HG02973 (cell line): ENCODE measurements around the gene PIBF1.
"Not testable (repeated sequence)": the region's sequence is repeated elsewhere in the genome, so short reads cannot be mapped to it uniquely, and the experiment has no call there.

Experiments used
- ATAC-seq: cut with Tn5 transposase; IDR thresholded peaks from one replicate; pipeline ENCODE4 v1.9.1; 2021; ENCODE audit warnings: moderate library complexity; ENCODE audit not compliant: unreplicated experiment

The PIBF1 gene

DNA sequence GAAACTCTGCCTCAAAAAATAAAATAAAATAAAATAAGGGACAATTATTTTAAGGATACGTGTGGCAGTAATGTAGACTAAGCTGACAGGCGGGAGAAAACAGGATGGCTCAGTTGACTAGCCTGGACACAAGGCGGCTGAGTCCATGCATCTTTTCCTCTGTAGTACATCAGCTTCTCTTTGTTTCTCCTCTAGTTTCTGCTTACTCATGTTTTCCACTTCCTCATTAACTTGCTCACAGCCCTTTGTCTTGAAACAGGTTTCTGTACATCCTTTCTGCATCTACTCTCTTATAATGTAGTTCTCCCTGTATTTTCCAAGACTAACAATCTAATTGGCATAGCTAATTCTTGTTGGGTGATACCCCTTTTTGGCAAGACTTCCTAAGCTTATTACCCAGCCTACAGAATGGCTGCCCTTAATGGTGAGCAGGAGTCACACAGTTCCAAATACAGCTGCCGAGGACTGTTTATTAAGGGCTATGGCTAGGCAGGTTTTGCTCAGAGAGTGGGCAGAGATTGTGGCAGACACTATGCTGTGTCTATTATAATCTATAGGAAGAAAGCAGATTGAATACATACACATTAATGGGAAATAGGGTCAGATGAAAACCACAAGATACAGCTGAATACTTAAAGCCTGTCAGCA, 218.2 kb downstream of the PIBF1 start:
- ATAC-seq = peak; percentile 80

DNA sequence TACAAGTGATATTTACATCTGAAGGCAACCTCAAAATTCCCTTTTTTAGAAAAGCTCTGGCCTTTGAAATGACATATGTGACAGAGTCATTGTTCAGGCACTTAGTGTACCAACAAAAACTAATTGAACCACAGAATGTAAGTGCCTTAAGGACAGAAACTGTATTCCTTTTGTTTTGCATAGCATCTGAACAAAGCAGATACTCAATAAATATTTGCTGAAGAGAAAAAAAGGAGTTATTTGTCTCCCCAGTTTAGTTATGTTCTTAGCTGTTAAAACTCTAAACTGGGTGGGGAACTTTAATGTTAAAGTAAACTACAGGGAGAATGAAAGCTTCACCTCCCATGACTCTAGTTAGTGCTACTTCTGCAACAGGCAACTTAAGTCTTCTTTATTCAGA, 220.0 kb downstream of the PIBF1 start:
- ATAC-seq = no peak

DNA sequence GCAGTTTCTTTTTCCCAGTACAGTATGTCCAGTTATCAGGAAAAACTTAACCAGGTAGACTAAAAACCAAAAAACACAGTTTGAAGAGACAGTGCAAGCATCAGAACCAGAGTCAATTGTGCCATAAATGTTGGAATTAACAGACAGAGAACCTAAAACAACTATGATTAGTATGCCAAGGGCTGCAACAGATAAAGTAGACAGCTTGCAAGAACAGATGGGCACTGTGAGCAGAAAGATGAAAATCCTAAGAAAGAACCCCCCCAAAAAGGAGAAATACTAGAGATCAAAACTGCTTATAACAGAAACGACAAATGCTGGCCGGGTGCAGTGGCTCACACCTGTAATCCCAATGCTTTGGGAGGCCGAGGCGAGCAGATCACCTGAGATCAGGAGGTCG, 229.8 kb downstream of the PIBF1 start:
- no peak for ATAC-seq

DNA sequence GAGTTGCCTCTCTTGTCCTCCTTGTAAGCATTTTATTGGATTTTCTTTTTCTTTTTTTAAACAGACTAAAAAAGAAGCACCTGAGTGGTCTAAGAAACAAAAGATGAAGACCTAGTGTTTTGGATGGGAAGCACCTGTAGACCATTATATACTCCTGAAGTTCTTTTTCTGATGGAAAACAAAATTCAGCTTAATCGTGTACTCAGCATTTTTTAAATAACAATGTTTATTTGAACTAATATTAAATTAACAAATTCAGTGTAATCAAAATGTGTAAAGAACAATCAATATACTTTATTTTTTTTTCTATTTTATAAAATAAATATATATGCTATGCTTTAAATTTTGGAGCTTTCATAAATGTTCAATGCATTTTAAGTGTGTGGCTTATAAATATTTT, 233.9 kb downstream of the PIBF1 start:
- no peak for ATAC-seq

DNA sequence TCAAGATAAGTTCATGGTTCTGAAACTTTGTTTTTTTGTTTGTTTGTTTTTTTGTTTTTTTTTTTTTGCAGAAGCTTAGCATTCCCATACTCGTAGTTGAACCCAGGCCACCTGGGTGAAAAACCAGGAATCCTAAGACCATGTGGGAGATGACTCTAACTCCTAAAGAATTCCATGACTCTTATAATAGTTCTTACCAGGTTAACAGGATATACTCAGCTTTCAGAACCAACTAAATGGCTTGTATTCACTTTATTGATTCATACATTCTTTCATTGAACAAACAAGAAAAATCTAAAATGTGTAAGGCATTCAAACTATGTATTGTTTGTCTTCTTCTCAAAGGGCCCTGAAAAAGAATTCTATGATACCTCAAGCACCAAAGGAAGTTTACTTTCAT, 236.4 kb downstream of the PIBF1 start:
- ATAC-seq = no peak

DNA sequence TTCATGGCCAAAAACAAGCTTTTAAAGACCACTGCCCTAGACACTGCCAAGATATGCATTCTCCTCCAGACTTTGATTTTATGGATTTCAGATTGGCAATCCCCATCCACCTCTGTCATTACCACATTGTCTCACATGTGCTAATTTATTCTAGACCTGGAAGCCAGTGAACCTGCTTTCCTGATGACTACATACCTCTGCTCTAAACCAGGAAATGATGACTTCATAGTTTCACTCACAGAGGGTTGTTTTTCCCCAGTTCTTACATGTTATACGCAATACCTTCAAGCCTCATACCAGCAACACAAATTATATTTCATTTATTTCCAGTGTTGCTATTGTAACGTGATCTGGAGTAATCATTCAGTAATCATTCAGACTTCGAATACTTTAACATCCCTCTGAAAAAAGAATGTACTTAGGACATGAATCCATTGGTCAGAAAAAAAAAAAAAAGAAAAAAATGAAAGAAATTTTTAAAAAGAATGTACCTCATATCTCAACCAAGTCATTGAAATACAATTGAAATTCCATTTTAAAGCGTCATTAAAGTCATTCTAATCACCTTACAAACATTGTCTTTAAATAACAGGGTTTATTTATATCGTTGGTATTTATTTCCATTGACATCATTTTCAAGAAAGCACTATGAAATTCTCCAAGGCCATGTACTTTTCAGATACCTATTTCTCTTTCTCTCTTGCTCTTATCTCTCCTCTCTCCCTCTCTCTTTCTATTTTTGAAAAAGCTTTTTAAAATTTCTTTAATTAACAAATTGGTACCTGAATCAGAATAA, 243.5 kb downstream of the PIBF1 start:
- ATAC-seq = no peak

DNA sequence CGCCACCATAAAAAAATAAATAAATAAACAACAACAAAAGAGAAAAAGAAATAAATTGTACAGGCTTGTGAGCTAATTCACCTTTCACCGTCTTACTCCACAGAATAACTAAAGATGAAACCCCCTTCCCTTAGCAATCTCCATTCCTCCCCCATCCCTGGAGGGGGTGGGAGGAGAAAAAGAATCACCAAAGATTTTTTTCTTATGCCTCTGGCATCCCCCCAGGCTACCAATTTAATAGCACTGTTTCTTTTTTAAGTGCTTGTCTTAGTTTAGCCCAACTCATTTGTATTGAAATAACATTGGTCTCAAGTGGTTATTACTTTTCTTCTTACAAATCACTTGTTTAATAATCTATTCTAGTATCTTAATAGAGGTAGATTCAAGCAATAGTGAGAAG, 253.0 kb downstream of the PIBF1 start:
- ATAC-seq = no peak

DNA sequence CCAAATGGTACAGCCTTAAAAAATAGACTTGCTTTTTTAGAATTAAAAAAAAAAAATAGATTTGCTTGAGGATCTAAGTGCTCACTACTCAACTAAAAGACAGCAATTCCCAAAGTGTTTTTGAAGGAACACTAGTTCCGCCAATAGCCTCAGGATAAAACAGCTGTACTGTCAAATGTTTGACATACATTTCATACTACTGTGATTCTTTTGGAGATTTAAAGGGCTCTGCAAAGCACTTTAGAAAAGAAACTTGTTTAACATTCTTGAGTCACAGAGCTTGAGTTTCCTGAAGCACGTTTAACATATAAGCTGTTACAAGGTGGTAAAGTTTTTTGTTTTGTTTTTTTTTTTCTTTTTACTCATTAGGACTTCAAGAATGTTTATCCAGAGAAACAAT, 253.7 kb downstream of the PIBF1 start:
- no peak for ATAC-seq

DNA sequence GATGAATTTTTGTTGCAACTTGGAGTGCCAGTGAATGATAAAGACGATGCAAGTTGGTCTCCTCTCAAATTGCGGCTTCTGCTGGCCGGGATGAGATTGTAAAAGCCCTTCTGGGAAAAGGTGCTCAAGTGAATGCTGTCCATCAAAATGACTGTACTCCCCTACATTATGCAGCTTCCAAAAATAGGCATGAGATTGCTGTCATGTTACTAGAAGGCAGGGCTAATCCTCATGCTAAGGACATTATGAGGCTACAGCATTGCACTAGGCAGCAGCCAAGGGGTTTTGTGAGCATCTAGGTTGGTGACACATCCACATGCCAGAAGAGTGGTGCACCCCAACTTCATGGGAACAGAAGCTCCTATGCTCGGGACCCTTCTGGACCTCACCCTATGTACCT, 254.6 kb downstream of the PIBF1 start:
- ATAC-seq = no peak

DNA sequence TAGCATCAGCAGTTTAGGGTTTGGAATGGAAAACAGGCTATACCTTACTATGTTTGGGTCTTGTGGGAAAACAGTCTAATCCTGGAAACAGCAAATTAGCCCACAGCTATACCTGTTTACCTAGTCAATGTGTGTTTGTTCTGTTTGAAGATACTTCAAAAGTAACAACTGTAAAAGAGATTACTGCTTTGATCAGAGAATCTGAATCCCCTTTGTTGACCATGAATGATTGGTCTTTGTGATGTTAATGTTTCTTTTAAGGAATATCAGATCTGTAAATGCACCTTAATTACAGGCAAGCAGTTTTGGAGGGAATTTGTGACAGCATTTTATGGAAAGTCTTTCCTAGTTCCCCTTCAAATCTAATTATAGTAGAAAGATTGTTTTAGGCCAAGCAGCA, 256.1 kb downstream of the PIBF1 start:
- no peak for ATAC-seq

DNA sequence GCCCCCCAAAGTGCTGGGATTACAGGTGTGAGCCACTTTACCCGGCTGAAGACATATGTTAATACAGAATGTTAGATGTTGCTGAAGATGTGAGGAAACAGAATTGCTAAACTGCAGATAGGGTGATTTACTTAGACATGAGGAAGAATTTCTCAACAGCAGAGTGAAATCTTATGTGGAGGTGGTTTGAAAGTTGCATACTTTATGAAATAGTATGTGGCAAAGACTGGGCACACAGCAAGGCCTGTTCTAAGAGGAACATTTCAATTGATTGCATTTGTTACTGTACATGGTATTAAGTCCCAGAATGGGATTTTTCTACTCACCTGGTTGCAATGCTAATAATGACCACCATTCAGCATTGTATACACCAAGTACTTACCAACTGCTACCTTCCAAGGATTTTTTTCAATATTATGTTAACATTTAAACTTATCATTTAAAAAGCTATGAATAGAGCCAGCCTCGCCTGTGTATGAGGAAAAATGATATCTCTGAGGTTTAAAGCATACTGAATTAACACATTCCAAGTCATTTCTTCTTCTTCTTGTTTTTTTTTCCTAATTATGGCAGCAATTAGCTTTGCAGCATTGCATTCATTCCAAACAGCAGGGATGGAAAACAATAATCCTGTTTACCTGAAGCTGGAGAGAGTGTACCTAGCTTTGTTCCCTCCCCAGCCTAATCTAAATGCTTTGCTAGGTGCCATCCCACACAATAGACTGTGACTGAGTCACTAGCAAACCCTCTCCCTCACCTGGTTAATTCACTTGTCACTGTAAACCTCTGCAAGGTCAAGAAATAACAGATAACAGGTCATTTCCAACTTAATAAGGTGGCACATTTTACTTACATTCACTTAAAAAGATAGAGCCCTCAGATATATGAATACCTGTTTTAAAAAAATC, 257.5 kb downstream of the PIBF1 start:
- no peak for ATAC-seq

DNA sequence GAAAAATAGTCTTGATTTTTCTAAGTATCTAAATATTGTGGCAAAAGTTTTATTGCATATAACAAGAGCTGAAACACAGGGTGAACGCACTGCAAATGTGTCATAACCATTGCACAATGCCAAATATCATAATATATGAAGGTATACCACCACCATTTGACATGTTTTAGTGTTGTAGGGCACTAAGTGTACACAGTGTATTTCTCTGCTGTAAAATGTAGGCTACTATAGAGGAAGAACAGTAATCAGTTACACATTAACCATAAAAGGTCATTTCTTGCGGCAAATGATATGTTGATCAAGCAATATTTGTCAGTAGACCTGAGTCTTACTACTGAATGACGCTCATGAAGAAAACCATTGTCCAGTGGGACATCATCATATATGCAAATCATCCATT, 258.6 kb downstream of the PIBF1 start:
- ATAC-seq = no peak

DNA sequence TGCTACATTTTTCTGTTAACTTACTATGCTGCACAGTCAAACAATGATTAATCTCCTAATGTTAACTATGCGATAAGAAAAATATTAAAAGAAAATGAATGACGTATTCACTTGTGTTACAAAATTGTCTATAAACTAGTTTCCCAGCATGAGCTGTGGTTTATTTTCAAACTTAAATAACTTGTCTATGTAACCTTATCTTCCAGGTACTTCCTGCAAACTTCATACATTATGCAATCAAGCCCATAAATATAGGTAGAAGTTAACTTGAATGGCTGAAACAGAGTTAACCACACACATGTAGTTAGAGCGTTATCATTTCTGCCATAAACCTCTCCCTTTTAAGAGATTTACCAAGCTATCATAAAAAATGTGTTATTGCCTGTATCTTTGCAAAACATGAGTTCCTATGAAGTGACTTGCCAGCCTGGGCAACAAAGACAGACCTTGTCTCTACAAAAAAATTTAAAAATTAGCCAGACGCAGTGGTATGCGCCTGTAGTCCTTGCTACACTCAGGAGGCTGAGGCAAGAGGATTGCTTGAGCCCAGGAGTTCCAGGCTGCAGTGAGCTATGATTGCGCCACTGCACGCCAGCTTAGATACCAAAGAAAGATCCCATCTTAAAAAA, 259.1 kb downstream of the PIBF1 start:
- no peak for ATAC-seq

DNA sequence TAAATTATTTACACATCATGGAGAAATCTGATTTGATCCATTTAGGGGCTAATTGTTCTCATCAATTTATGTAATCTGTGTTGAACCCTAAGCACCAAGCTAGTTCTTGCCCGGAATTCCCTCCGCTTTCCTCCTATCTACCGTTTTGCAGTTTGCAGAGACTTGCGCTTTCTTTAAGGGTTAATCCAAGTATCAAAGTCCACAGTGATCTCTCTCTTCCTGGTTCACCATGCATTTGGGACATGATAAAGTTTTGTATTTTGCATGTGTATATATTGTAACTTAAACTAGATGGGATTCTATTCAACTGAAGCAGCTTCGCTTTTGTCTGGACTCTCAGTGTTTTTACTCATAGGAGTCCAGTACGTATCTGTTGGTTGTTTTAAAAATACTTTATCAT, 263.1 kb downstream of the PIBF1 start:
- no peak for ATAC-seq

DNA sequence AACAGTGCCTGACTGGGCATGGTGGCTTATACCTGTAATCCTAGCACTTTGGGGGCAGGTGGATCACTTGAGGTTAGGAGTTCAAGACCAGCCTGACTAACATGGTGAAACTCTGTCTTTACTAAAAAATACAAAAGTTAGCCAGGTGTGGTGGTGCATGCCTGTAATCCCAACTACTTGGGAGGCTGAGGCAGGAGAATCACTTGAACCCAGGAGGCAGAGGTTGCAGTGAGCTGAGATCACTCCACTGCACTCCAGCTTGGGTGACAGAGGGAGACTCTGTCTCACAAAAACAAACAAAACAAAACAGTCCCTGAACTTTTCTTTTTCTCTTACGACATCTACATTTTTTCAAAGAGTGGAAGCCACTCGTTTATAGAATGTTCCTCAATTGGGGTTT, 266.7 kb downstream of the PIBF1 start:
- ATAC-seq = not testable (repeated sequence)

DNA sequence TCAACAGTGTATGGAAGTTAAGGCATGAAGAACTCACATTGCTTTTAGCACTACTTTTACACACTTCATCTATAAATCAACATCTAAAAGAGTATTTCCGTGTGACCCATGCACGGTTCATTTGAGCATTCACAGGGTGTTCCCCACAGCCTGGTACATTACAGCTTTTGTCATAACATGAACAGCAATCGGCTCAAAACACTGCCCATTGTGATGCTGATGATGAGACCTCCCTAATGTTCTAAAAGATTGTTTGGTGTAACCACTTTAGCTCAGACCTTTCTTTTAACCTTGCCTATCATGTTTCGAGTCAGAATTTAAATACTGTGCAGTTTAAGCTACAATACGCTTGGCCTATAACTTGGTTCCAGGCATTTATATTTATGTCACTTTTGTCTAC, 272.8 kb downstream of the PIBF1 start:
- ATAC-seq = no peak

DNA sequence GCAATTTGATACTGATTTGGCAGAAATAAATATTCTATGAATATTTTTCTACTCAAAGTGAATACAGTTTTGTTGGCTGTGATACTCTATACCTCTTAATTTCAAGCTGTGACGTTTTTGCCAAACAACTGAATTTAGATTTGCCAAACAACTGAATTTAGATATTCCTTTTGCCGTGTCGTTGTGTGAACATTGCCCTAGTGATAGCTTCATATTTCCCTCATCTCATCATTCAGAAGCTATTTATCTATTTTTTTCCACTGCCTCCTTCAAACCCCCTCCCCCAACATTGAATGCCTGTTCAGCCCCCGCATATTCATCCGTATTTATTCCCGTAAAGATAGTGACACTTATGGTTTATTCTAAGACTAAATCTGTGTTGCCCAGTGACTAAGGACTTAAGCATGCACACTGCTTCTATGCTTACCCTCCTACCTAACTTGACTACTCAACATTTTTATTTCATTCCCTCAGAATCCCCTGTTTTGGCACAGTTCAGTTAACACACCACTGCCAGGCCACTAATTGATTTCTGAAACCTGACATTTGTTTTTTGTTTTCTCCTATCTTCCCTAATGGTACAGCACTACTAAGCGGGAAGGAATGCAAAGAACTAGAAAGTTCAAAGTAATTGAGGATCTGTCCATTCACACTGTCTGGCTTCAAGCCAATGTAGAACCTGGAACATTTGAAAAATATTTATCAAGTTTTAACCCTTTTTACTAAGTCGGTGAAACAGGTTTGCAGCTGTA, 274.1 kb downstream of the PIBF1 start:
- ATAC-seq = no peak

DNA sequence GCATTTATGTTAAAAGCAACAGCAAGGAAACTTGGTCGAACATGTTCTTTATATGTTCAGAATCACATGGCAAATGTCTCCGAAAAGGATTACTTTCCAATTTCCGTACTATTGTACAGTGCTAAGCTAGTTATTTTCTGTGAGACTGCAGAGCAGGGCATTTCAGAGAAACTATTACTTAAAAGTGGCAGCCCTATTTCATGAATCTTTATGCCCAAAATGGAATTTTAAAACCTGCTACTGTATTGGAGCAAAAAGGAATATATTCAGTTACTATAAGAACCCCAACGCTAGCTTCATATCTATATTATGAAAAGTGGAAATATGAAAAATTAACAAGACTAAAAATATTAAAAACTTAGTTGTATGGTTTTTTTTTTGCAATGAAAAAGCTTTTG, 274.6 kb downstream of the PIBF1 start:
- no peak for ATAC-seq

DNA sequence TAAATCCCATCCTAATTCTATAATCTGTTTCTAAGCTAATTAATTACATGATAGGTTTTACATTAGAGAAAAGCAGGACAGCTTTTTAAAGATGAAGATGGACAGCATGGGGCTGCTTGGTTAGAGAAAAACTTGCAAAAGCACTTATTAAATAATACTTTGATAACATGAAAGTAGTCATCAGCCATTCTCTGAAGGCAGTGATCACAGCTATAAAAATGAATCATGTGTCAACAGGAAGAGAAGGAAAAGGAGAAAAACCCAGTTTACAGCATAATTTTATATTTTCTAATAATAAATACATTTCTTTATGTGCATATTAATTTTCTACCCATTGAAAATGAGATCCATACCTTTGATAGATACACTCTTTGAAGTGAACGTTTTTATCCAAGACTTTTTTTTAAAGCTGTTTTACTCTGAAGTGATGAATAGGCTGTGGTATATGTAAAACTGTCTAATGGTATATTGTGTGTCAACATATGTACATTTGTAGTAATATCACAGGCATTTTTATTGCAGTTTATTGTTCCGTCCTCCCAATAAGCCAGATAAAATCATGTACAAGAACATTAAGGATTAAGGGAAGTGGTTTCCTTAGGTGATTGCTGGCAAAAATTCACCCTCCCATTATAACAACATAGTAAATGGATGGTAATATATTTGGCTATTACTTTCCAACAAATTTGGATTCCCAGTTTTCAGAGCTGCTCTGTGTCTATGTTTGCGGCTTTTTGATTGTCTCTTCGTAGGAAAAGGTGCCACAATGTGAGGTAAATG, 275.5 kb downstream of the PIBF1 start:
- no peak for ATAC-seq

DNA sequence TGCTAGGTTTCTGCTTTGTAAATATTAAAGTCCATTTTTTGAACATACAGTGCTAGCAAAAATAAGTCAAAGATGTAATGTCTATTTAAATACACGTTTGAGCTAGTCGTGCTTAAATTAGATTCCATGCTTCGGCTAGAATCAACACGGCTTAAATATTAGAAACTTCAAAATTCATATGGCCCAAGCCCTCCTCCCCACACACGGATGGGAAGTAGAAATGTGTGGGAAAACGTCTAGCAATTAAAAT, 276.1 kb downstream of the PIBF1 start:
- ATAC-seq = no peak
